ENCODE results near the gene CEACAM16. TPM values are rescaled to one million over a fixed set of nuclear protein-coding genes. Genes with fewer than 3 reads are reported as not detected.

The CEACAM16 gene, protein sequence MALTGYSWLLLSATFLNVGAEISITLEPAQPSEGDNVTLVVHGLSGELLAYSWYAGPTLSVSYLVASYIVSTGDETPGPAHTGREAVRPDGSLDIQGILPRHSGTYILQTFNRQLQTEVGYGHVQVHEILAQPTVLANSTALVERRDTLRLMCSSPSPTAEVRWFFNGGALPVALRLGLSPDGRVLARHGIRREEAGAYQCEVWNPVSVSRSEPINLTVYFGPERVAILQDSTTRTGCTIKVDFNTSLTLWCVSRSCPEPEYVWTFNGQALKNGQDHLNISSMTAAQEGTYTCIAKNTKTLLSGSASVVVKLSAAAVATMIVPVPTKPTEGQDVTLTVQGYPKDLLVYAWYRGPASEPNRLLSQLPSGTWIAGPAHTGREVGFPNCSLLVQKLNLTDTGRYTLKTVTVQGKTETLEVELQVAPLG
- not detected for total RNA-seq

DNA sequence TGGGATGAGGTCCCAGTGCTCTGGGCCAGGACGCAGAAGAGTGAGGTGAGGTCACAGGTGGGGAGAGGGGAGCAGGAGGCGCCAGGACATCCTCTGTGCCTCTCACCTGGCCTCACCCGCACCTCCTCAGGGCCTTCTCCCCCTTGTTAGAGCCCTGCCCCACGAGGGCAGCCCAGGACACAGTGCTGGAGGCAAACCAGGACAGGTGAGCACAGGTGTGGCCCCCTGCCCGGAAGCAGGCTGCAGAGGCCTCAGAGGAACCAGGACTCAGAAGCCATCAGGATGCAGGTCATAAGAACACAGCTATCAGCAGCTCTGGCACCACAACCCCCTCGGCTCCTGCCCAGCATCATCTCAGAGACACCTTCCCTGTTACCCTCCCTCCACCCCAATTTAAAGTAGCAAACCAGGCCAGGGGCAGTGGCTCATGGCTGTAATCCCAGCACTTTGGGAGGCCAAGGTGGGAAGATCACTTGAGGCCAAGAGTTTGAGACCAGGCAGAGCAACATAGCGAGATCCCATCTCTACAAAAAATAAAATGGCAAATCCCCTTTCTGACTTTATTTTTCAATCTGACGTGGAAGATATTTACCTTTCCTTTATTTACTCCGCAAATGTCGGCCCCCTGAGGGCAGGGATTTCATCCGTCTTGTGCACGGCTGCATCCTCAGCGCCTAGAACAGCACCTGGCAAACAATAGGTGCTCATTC lies at the start of gene CEACAM16:
Gene CEACAM16, plus strand, starts transcription at position 660 of the 710 bp plus-strand sequence. CDS start 2,306 bp downstream, outside the sequence.

GRCh38 chr19:44671400-44671799 lies 27.6 kb upstream of the CEACAM16 start, which contains the start of gene CEACAM19:
Gene CEACAM19, plus strand, starts transcription at chr19:44671482. Its CDS starts 450 bp downstream, at chr19:44671932.

GRCh38 chr19:44748426-44749254 lies 49.7 kb downstream of the CEACAM16 start, which contains the start of gene BCL3:
Gene BCL3, plus strand, starts transcription at chr19:44748708. Its CDS starts 83 bp downstream, at chr19:44748791.

Small RNA genes lying within 50 kb of the gene (microRNA-seq; reads per million reads assigned to microRNA genes)
- gene MIR4531 (ENCODE audit: borderline microRNAs expressed, borderline replicate concordance), result not detected
- gene MIR8085 (ENCODE audit: borderline microRNAs expressed, borderline replicate concordance), result not detected

Other genes starting within 250 kb of the CEACAM16 start
- 10 to 100 TPM; 10.7 to 12.9 TPM for gene ZNF180, start 198.6 kb upstream of the CEACAM16 start, total RNA-seq
- gene CEACAM20, start 169.5 kb upstream of the CEACAM16 start, total RNA-seq, result not detected
- not detected for gene IGSF23, start 85.6 kb upstream of the CEACAM16 start, total RNA-seq
- gene PVR, start 55.2 kb upstream of the CEACAM16 start, total RNA-seq, result 1 to 10 TPM; 2.9 TPM
- under 1 TPM; 0.34 to 0.48 TPM for gene CEACAM19, start 27.7 kb upstream of the CEACAM16 start, total RNA-seq
- 10 to 100 TPM; 34.2 to 34.9 TPM for gene BCL3, start 49.6 kb downstream of the CEACAM16 start, total RNA-seq
- gene CBLC, start 78.7 kb downstream of the CEACAM16 start, total RNA-seq, result not detected
- gene BCAM, start 110.0 kb downstream of the CEACAM16 start, total RNA-seq, result not detected
- under 1 TPM in 1 of 2 experiments, not detected in 1; 0.34 TPM for gene NECTIN2, start 147.1 kb downstream of the CEACAM16 start, total RNA-seq
- gene TOMM40, start 192.1 kb downstream of the CEACAM16 start, total RNA-seq, result 10 to 100 TPM; 49.2 to 51.5 TPM
- under 1 TPM; 0.31 to 0.91 TPM for gene APOE, start 206.6 kb downstream of the CEACAM16 start, total RNA-seq
- under 1 TPM; 0.58 to 0.81 TPM for gene APOC1, start 215.5 kb downstream of the CEACAM16 start, total RNA-seq
- not detected for gene APOC4, start 243.1 kb downstream of the CEACAM16 start, total RNA-seq
- gene APOC2, start 246.9 kb downstream of the CEACAM16 start, total RNA-seq, result not detected

All from activated naive CD4-positive, alpha-beta T cell treated with anti-CD3 and anti-CD28 coated beads, Interleukin-2, amount 10 ng/mL, durations not matched to agents 5 hours and 36 hours (primary cell).